GM18520 (cell line): ENCODE data around the gene DHX16.
A peak's percentile ranks its signal among the peaks of the same experiment; 100 is the strongest.

ENCODE experiments used
- ATAC-seq: cut with Tn5 transposase; IDR thresholded peaks from one replicate; pipeline ENCODE4 v1.9.1; 2021; ENCODE audit not compliant: unreplicated experiment

DHX16 gene

DNA sequence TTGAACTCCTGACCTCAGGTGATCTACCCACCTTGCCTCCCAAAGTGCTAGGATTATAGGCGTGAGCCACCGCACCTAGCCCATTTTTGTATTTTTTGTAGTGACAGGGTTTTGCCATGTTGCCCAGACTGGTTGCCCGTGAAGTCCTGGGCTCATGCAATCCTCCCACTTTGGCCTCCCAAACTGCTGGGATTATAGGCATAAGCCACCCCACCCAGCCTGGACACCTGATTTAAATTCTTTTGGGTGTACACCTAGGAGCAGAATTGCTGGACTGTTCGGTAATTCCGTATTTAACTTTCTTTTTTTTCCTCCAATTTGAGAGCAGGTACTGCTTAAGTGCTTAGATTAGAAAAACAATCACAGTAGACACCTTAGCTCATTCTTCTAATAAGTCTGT lies 23.6 kb upstream of the DHX16 start:
- no peak for ATAC-seq

- ATAC-seq, result no peak
Observed at GRCh38 chr6:30691208-30691847, 18.5 kb upstream of the DHX16 start.

DNA sequence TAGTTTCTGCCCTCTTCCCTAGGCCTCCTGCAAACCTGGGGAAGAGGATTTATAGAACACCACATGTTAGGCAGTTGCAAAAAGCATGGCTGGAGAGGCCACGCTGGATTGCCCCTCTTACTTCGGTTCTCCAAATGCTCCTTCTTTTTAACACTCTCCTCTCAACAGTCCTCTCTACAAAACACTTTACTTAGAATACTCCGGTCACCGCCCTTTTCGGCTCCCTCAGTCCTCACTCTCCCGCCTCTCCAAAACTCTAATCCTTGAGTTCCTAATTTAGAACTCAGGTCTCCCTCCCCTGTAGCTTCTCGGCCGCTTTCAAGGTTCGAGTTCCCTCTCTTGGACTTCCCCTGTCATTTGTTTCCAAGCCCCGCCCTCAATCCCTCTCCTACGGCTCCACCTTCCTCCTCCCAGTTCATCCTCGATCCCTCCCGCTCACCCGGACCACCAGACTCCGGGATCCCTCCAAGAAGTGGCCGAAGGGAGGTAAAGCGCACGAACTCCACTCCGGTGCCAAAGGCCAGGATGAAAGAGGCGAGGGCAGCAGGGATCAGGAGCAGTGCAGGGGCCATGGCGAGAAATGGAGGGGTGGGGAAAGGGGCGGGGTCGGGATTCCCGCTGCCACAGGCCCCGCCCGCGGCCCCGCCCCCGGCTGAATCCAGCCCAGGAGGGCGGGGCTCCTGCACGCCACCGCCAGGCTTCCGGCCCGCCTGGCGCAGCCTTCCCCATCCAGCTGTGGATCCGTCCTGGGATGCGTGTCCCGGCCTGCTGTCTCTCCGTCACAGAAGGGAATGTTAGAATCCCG lies 17.8 kb upstream of the DHX16 start, which contains the start of gene NRM:
NRM (minus strand) TSS at position 582 of the 805 bp plus-strand sequence; CDS start at position 572, 10 bp downstream.
- no peak for ATAC-seq

DNA sequence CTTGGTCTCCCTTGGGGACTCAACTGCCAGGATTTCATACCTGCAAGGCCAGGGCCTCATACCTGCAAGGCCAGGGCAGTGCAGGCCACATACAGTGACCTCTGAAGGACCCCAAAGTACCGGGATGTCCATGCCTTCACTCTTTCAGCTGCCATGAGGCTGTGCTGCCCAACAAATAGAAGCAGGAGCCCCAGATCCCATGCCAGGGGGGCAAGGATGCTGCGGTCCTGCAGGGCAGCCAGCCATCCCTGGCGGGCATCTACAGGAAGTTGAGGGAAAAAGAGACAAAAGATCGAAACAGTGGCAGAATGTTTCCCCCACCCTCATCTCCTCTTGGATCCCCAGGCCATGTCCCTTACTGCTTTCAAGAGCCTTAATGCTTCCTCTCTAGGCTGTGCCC lies 17.2 kb upstream of the DHX16 start:
- no peak for ATAC-seq

- ATAC-seq, result no peak
Observed at GRCh38 chr6:30689022-30689865, 16.4 kb upstream of the DHX16 start.

GRCh38 chr6:30688569-30688968 lies 15.8 kb upstream of the DHX16 start:
- no peak for ATAC-seq

GRCh38 chr6:30687659-30688431 lies 15.0 kb upstream of the DHX16 start:
- ATAC-seq, result no peak

- ATAC-seq, result peak; percentile 42
Observed at GRCh38 chr6:30686908-30687658, 14.3 kb upstream of the DHX16 start.

- ATAC-seq, result no peak
Observed at GRCh38 chr6:30686009-30686907, 13.5 kb upstream of the DHX16 start, which contains the start of gene PPP1R18. Gene PPP1R18 (minus strand): TSS chr6:30686645. CDS start chr6:30686018, 627 bp downstream.

DNA sequence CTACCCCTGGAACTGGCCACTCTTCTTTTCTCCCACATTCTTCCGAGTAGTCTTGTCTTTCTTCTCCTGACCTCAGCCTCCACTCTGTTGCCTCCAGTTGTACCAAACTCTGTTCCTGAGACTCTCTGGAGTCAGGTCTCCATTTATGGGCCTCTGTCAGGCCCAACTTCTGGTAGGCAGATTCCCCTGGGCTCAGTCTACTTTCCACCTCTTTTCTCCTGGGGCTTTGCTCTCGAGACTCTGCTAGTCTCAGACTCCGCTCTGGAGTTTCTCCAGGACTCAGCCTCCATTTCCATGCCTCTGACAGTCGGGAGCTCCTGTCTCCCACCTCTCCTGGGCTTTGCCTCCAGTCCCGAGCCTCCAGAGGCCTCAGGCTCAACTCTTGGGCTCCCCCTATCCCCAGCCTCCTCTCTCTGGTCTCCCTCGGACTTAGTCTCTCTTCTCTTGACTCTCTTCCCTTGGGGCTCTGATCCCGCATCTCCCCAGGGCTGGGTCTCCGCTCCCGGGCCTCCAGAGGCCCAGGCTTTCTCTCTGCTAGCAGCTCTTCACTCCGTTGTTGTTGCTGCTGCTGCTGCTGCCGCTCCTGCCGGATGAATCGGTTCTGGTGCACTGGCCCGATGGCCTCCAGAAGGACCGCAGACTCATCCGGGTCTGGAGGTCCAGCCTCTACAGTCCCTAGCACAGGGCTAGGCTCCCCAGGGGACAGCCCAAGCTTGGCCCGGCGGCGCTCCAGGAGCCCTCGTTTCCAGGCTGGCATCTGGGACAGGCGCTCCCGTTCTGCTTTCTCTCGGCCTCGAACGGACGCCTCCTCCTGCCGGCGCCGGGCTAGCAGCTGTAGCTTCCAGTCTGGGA lies 12.6 kb upstream of the DHX16 start:
- no peak for ATAC-seq

GRCh38 chr6:30684386-30685156 lies 11.8 kb upstream of the DHX16 start:
- no peak for ATAC-seq

GRCh38 chr6:30683980-30684338 lies 11.2 kb upstream of the DHX16 start:
- no peak for ATAC-seq

GRCh38 chr6:30683183-30683979 lies 10.6 kb upstream of the DHX16 start:
- no peak for ATAC-seq

GRCh38 chr6:30682143-30683117 lies 9.6 kb upstream of the DHX16 start:
- peak; percentile 22 for ATAC-seq

DNA sequence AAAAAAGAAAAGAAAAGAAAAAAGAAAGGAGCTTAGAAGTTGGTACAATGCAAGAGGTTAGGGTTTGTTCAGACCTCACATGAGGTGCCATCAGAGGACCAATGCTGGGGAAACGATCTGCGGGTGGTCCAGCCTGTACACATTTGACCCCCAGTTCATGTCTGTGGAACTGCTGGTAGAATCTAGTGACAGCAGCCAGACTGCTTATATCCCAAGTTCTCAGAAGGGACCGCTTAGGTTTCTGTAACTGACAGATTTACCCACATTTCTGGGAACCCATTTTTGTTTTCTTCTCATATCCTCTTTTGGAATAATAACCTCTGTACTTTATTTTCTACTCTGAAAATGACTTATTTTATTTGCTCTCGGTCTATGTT lies 8.9 kb upstream of the DHX16 start:
- no peak for ATAC-seq
